WI38 (cell line): ENCODE measurements around the gene IFT20.

ENCODE experiments used
- H3K4me3 ChIP-seq: 2 replicates; pipeline ENCODE4 v1.5.1; 2011; ENCODE audit warnings: low read depth, mild to moderate bottlenecking, control low read depth, low read length
- CTCF ChIP-seq: IDR thresholded peaks from 2 replicates; pipeline ENCODE4 v1.5.1; 2012; ENCODE audit warnings: low read depth, mild to moderate bottlenecking, control low read depth, low read length

The IFT20 gene

GRCh38 chr17:28345419-28346198, 10.3 kb upstream of the IFT20 start:
- no peak for TF ChIP-seq CTCF
- H3K4me3 ChIP-seq, result no peak overlapping the region

GRCh38 chr17:28344435-28344901, 9.2 kb upstream of the IFT20 start:
- no peak for TF ChIP-seq CTCF
- no peak overlapping the region for H3K4me3 ChIP-seq

GRCh38 chr17:28344011-28344410, 8.7 kb upstream of the IFT20 start:
- no peak for TF ChIP-seq CTCF
- H3K4me3 ChIP-seq, result no peak overlapping the region

GRCh38 chr17:28343491-28343932, 8.2 kb upstream of the IFT20 start:
- TF ChIP-seq CTCF, result no peak
- H3K4me3 ChIP-seq, result no peak overlapping the region

GRCh38 chr17:28342313-28342712, 7.0 kb upstream of the IFT20 start:
- H3K4me3 ChIP-seq, result no peak overlapping the region
- TF ChIP-seq CTCF, result no peak

GRCh38 chr17:28341516-28341915, 6.2 kb upstream of the IFT20 start:
- H3K4me3 ChIP-seq, result no peak overlapping the region
- no peak for TF ChIP-seq CTCF

- H3K4me3 ChIP-seq, result no peak overlapping the region
- no peak for TF ChIP-seq CTCF
Observed at GRCh38 chr17:28340374-28340773, 5.1 kb upstream of the IFT20 start.
